Stimulated activated CD8-positive, alpha-beta memory T cell treated with anti-CD3 and anti-CD28 coated beads, Interleukin-7, amount 100 ng/mL, for 24 hours (primary cell): ENCODE results near the gene FUS.

Source experiments
- DNase-seq: peaks from one replicate; pipeline ENCODE4 v3.0.0-alpha.2; 2020; ENCODE audit warnings: low read depth

FUS gene

GRCh38 chr16:31202414-31203375 is 22.8 kb downstream of the FUS start, which contains the start of gene PYCARD:
PYCARD (minus strand) TSS chr16:31202760; CDS start chr16:31202690, 70 bp downstream.
- no peak for DNase-seq

GRCh38 chr16:31204871-31205666 is 25.1 kb downstream of the FUS start:
- DNase-seq, result no peak

- DNase-seq, result no peak
Observed at GRCh38 chr16:31206776-31207175, 26.8 kb downstream of the FUS start.

GRCh38 chr16:31213342-31213741 is 33.4 kb downstream of the FUS start:
- DNase-seq, result no peak

- no peak for DNase-seq
Observed at GRCh38 chr16:31213877-31214707, 34.2 kb downstream of the FUS start, which contains the start of gene TRIM72. TRIM72 (plus strand) TSS chr16:31214119; CDS start chr16:31214739, 620 bp downstream.

- no peak for DNase-seq
Observed at GRCh38 chr16:31214708-31215286, 34.9 kb downstream of the FUS start.

GRCh38 chr16:31215287-31216162 is 35.6 kb downstream of the FUS start:
- no peak for DNase-seq

- no peak for DNase-seq
Observed at GRCh38 chr16:31216422-31217135, 36.6 kb downstream of the FUS start, which contains the start of gene PYDC1. PYDC1 (minus strand) TSS chr16:31217135; CDS start chr16:31217028, 107 bp downstream.

- no peak for DNase-seq
Observed at GRCh38 chr16:31217136-31217530, 37.2 kb downstream of the FUS start.

- no peak for DNase-seq
Observed at GRCh38 chr16:31219154-31219741, 39.3 kb downstream of the FUS start.

- no peak for DNase-seq
Observed at GRCh38 chr16:31221357-31222160, 41.6 kb downstream of the FUS start.

- no peak for DNase-seq
Observed at GRCh38 chr16:31223044-31223443, 43.1 kb downstream of the FUS start.

- DNase-seq, result no peak
Observed at GRCh38 chr16:31224092-31224955, 44.4 kb downstream of the FUS start.

- DNase-seq, result no peak
Observed at GRCh38 chr16:31225193-31225592, 45.3 kb downstream of the FUS start.

- DNase-seq, result no peak
Observed at GRCh38 chr16:31228206-31228605, 48.3 kb downstream of the FUS start.

GRCh38 chr16:31229501-31229900 is 49.6 kb downstream of the FUS start:
- no peak for DNase-seq

- DNase-seq, result no peak
Observed at GRCh38 chr16:31238041-31238440, 58.1 kb downstream of the FUS start.
